ENCODE results near the gene DLK1. TPM values are rescaled to one million over a fixed set of nuclear protein-coding genes. Genes with fewer than 3 reads are reported as not detected.

DLK1 gene
- total RNA-seq, 4 donors from 2014 or later: not detected

DNA sequence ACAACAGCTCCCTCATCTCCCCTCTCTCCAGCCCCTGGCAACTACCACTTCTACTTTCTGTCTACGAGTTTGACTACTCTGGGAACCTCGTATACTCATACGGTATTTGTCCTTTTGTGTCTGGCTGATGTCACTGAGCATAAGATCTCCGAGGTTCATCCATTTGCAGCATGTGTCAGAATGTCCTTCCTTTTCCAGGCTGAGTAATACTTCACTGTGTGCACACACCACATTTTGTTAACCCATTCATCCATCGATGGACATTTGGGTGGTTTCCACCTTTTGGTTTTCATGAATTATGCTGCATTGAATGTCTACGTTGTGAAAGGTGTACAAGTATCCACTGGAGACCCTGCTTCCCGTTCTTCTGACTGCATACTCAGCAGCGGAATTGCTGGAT is 24.1 kb upstream of the DLK1 start:
- no peak for TF ChIP-seq EP300 (IDR thresholded peaks at IDR 0.05; ENCODE audit: low read depth)
- TF ChIP-seq, protein P1, sequence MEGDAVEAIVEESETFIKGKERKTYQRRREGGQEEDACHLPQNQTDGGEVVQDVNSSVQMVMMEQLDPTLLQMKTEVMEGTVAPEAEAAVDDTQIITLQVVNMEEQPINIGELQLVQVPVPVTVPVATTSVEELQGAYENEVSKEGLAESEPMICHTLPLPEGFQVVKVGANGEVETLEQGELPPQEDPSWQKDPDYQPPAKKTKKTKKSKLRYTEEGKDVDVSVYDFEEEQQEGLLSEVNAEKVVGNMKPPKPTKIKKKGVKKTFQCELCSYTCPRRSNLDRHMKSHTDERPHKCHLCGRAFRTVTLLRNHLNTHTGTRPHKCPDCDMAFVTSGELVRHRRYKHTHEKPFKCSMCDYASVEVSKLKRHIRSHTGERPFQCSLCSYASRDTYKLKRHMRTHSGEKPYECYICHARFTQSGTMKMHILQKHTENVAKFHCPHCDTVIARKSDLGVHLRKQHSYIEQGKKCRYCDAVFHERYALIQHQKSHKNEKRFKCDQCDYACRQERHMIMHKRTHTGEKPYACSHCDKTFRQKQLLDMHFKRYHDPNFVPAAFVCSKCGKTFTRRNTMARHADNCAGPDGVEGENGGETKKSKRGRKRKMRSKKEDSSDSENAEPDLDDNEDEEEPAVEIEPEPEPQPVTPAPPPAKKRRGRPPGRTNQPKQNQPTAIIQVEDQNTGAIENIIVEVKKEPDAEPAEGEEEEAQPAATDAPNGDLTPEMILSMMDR (IDR thresholded peaks at IDR 0.05): no peak
- no peak for TF ChIP-seq POLR2A (IDR thresholded peaks at IDR 0.05)
- no peak for TF ChIP-seq POLR2AphosphoS5 (IDR thresholded peaks at IDR 0.05)
- Histone ChIP-seq H3K9me3 (no peaks in the 10 kb centered on the region), H3K4me1 (no peaks in the 10 kb centered on the region), H3K4me3 (no peak overlapping the region), H3K27ac (no peak overlapping the region), H3K27me3 (no peaks in the 10 kb centered on the region), H3K36me3 (no peaks in the 10 kb centered on the region)
- 80 to 86% methylated on average over 8 of the region's 8 CpGs for WGBS, 2 donors (ENCODE audit: low coverage in 1 of 2)
- intact Hi-C loops (cut with DNase I; ENCODE audit: low total_unique reads): no loop called here
- in situ Hi-C loops (cut with MboI; ENCODE audit: low pct_ligation_motif_present in 1 of 4, low pct_unique_long_range_greater_than_20kb in 1 of 4, low sequenced_read_pairs in 3 of 4): no loop called here
- no peak for DNase-seq

- DNase-seq: no peak
- in situ Hi-C loops (cut with MboI; ENCODE audit: low pct_ligation_motif_present in 1 of 4, low pct_unique_long_range_greater_than_20kb in 1 of 4, low sequenced_read_pairs in 3 of 4): no loop called here
- Histone ChIP-seq H3K36me3 (no peaks in the 10 kb centered on the region), H3K9me3 (no peaks in the 10 kb centered on the region), H3K27ac (no peak overlapping the region), H3K27me3 (no peaks in the 10 kb centered on the region), H3K4me1 (peaks cover 0 to 5% (median 1%) of the 10 kb centered on the region in 4 donors), H3K4me3 (no peak overlapping the region)
- 80% methylated on average over 24 of the region's 24 CpGs; no CpG with 5 or more reads in 1 of the 2 donors for WGBS, 2 donors (ENCODE audit: low coverage in 1 of 2)
- intact Hi-C loops (cut with DNase I; ENCODE audit: low total_unique reads): no loop called here
- TF ChIP-seq POLR2AphosphoS5 (IDR thresholded peaks at IDR 0.05) (no peak), EP300 (IDR thresholded peaks at IDR 0.05; ENCODE audit: low read depth) (no peak), POLR2A (IDR thresholded peaks at IDR 0.05) (no peak)
- TF ChIP-seq, protein P1 (IDR thresholded peaks at IDR 0.05): no peak
Observed at GRCh38 chr14:100703386-100704220, 23.1 kb upstream of the DLK1 start.

DNA sequence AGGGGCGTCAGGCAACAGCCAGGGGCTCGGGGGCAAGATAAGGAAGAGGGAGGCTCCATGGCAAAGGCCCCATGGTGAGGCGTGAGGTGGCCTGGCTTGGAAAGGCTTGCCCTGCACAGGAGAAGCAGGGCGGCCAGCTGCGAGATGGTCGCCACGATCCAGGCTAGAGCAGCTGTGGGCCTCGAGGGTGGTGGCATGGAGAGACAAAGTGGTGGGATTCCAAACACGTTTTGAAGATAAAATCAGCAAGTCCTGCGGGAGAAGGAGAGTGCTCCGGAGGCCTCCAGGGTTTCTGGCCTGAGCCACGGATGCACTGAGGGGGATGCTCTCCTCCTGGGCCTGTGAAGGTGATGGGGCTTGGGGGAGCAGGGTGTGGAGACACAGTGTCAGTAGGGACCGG is 20.5 kb upstream of the DLK1 start:
- 80% methylated on average over 13 of the region's 13 CpGs; no CpG with 5 or more reads in 1 of the 2 donors for WGBS, 2 donors (ENCODE audit: low coverage in 1 of 2)
- Histone ChIP-seq H3K9me3 (no peaks in the 10 kb centered on the region), H3K27me3 (peaks cover 19% of the 10 kb centered on the region), H3K4me3 (no peak overlapping the region), H3K36me3 (no peaks in the 10 kb centered on the region), H3K4me1 (peaks cover 0 to 19% (median 13%) of the 10 kb centered on the region in 4 donors), H3K27ac (no peak overlapping the region)
- TF ChIP-seq EP300 (IDR thresholded peaks at IDR 0.05; ENCODE audit: low read depth) (no peak), POLR2AphosphoS5 (IDR thresholded peaks at IDR 0.05) (no peak), POLR2A (IDR thresholded peaks at IDR 0.05) (no peak)
- TF ChIP-seq, protein P1 (IDR thresholded peaks at IDR 0.05): no peak
- DNase-seq: no peak
- in situ Hi-C loops (cut with MboI; ENCODE audit: low pct_ligation_motif_present in 1 of 4, low pct_unique_long_range_greater_than_20kb in 1 of 4, low sequenced_read_pairs in 3 of 4) (no loop called here), intact Hi-C loops (cut with DNase I; ENCODE audit: low total_unique reads) (no loop called here)

- Histone ChIP-seq H3K9me3 (no peaks in the 10 kb centered on the region), H3K27ac (no peak overlapping the region), H3K27me3 (peaks cover 19% of the 10 kb centered on the region), H3K36me3 (no peaks in the 10 kb centered on the region), H3K4me3 (no peak overlapping the region), H3K4me1 (peaks cover 0 to 19% (median 13%) of the 10 kb centered on the region in 4 donors)
- in situ Hi-C loops (cut with MboI; ENCODE audit: low pct_ligation_motif_present in 1 of 4, low pct_unique_long_range_greater_than_20kb in 1 of 4, low sequenced_read_pairs in 3 of 4): no loop called here
- 87 to 88% methylated on average over 3 to 5 of the region's 5 CpGs for WGBS, 2 donors (ENCODE audit: low coverage in 1 of 2)
- TF ChIP-seq POLR2A (IDR thresholded peaks at IDR 0.05) (no peak), POLR2AphosphoS5 (IDR thresholded peaks at IDR 0.05) (no peak), EP300 (IDR thresholded peaks at IDR 0.05; ENCODE audit: low read depth) (no peak)
- TF ChIP-seq, protein P1 (IDR thresholded peaks at IDR 0.05): no peak
- DNase-seq: no peak
- intact Hi-C loops (cut with DNase I; ENCODE audit: low total_unique reads): no loop called here
Observed at GRCh38 chr14:100706860-100707259, 19.8 kb upstream of the DLK1 start.

Data from transverse colon (tissue), 4 donors.